Activated CD4-positive, alpha-beta memory T cell treated with anti-CD3 and anti-CD28 coated beads for 36 hours (primary cell): ENCODE data around the gene ADPGK. TPM values are rescaled to one million over a fixed set of nuclear protein-coding genes. Genes with fewer than 3 reads are reported as not detected.
A peak's percentile ranks its signal among the peaks of the same experiment; 100 is the strongest.
"Not testable (repeated sequence)": the region's sequence is repeated elsewhere in the genome, so short reads cannot be mapped to it uniquely, and the experiment has no call there.

Source experiments
- CTCF ChIA-PET: fragments of 350-600 bp; sonication (Branson Sonifier 250); formaldehyde crosslinking; loops from one replicate; lab custom pipeline; 2021; ENCODE audit warnings: antibody characterized with exemption, inconsistent platforms; lab: Charles Lee
- POLR2A ChIA-PET: fragments of 350-600 bp; sonication (Branson Sonifier 250); formaldehyde crosslinking; loops from one replicate; lab custom pipeline; 2021; ENCODE audit warnings: antibody characterized with exemption; lab: Charles Lee
- DNase-seq: peaks from one replicate; pipeline ENCODE4 v3.0.0-alpha.2; 2020
- H3K27ac Mint-ChIP-seq: one replicate; pipeline ENCODE4 v1.8.0; 2021; ENCODE audit warnings: mixed read lengths
- H3K27me3 Mint-ChIP-seq: one replicate; pipeline ENCODE4 v1.8.0; 2021; ENCODE audit warnings: mixed read lengths
- H3K36me3 Mint-ChIP-seq: one replicate; pipeline ENCODE4 v1.8.0; 2021; ENCODE audit warnings: mixed read lengths
- H3K4me1 Mint-ChIP-seq: one replicate; pipeline ENCODE4 v1.8.0; 2021; ENCODE audit warnings: low read depth, mixed read lengths
- H3K4me3 Mint-ChIP-seq: one replicate; pipeline ENCODE4 v1.8.0; 2021; ENCODE audit warnings: mild to moderate bottlenecking, mixed read lengths
- H3K9me3 Mint-ChIP-seq: one replicate; pipeline ENCODE4 v1.8.0; 2021; ENCODE audit warnings: mixed read lengths
- intact Hi-C: fragments of 100-400 bp; cut with micrococcal nuclease; formaldehyde crosslinking; loops from one replicate; pipeline ENCODE4 v1.15.1; 2023
- total RNA-seq, 2 experiments: library from RNA; stranded (reverse); gene quantifications; one replicate each; pipeline ENCODE4 v1.2.3, GENCODE V29; 2021

ADPGK gene
- total RNA-seq = 10 to 100 TPM; 60.9 to 61.5 TPM

DNA sequence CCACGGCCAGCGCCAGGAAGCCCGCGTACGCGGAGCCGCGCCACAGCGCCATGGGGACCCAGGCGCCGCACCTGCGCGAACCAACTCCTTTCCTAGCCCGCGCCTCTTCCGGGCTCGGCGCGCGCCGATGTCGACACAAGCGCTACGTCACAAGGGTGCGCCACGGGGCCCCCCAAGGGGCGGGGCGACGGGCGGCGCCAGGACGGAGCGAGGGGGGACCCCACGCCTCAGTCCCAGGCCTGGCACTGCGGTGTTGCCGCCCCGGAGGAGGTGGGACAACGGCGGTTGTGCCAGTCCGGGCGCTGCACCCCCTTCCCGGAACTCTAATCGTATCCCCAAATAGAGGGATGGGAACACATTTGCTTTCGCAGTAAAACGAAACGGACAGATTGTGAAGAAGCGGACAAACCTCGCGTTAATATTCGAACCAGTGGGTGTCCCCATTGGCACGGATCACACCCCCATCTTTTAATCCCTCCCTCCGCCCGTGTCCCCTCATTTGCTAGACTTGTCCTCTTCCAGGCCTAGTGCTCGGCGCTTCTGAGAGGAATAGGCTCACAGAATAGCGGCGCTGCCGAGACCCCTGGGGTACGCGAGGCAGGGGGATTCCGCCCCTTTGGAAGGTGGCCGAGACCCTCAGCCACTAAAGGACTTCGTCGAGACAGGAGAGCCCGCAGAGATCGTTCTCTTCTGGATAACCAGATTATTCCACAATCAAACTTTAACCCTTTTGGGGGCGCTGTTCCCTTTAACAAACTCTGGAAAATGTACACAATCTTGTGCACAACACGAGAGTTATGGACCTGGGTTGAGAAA is at the start of gene ADPGK:
TSS of gene ADPGK (minus strand) at position 119 of the 816 bp plus-strand sequence. CDS start at position 52, 67 bp downstream.
- H3K4me3 Mint-ChIP-seq = peak within 1 kb of the TSS; percentile 85
- H3K9me3 Mint-ChIP-seq = no peaks in the 10 kb centered on the region
- H3K27me3 Mint-ChIP-seq = no peaks in the 10 kb centered on the region
- H3K27ac Mint-ChIP-seq = peak within 1 kb of the TSS; percentile 93
- ChIA-PET POLR2A (interaction anchor here (0.6 to 2.0 kb wide), 5 partner anchors 10 to 299 kb away, joined by 3 to 11 read pairs (median 3); no protein-coding TSS in a partner anchor), CTCF (interaction anchor here (0.7 to 4.4 kb wide), 5 partner anchors 11 to 457 kb away, joined by 4 to 41 read pairs (median 9); no protein-coding TSS in a partner anchor)
- intact Hi-C loops = loop anchor here (1.0 to 10.0 kb wide), 11 partner anchors 44 to 911 kb away; partner anchors contain the start of genes ARIH1, BBS4, HIGD2B and NEO1
- peaks cover 24% of the 10 kb centered on the region for H3K36me3 Mint-ChIP-seq
- peaks cover 63% of the 10 kb centered on the region for H3K4me1 Mint-ChIP-seq
- DNase-seq = peak; percentile 95

- no peaks in the 10 kb centered on the region for H3K4me1 Mint-ChIP-seq
- no peaks in the 10 kb centered on the region for H3K9me3 Mint-ChIP-seq
- ChIA-PET POLR2A (interaction anchor here (0.7 kb wide), 2 partner anchors 44 to 709 kb away, joined by 3 read pairs; partner anchors contain the start of gene SENP8), CTCF (interaction anchor here (0.6 kb wide), 1 partner anchor 237 kb away, joined by 3 read pairs; no protein-coding TSS in a partner anchor)
- no peak overlapping the region for H3K27ac Mint-ChIP-seq
- H3K4me3 Mint-ChIP-seq = no peak overlapping the region
- no peaks in the 10 kb centered on the region for H3K36me3 Mint-ChIP-seq
- H3K27me3 Mint-ChIP-seq = peaks cover 6% of the 10 kb centered on the region
- no peak for DNase-seq
- intact Hi-C loops = no loop called here
Measured at GRCh38 chr15:72827226-72827625, 43.7 kb upstream of the ADPGK start.

DNA sequence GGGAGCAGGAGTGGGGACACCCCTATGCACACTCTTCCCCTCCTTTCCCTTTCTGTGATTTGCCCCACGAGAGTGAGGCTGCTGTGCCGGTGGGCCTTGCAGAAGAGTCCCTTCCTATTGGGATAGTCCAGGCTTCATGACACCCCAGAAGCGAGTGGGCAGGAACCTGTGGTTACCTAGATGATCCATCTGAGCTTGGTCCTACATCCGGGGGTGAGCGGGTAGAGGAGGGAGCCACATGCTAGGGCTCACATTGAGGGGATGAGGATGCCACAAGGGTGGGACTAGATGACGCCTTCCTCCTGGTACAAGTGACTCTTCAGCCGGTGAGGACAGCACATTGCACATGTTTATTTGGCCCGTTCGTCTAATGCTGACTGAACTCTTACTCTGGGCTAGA is 43.1 kb upstream of the ADPGK start:
- Mint-ChIP-seq H3K4me3 (no peak overlapping the region), H3K4me1 (no peaks in the 10 kb centered on the region), H3K9me3 (no peaks in the 10 kb centered on the region), H3K27ac (no peak overlapping the region), H3K27me3 (peaks cover 6% of the 10 kb centered on the region), H3K36me3 (no peaks in the 10 kb centered on the region)
- ChIA-PET POLR2A (interaction anchor here (0.7 kb wide), 1 partner anchor 43 kb away, joined by 3 read pairs; no protein-coding TSS in a partner anchor), CTCF (no interaction called here)
- intact Hi-C loops = no loop called here
- no peak for DNase-seq

- no peak for DNase-seq
- Mint-ChIP-seq H3K4me1 (no peaks in the 10 kb centered on the region), H3K9me3 (no peaks in the 10 kb centered on the region), H3K36me3 (no peaks in the 10 kb centered on the region), H3K4me3 (no peak overlapping the region), H3K27me3 (peaks cover 6% of the 10 kb centered on the region), H3K27ac (no peak overlapping the region)
- ChIA-PET POLR2A (no interaction called here), CTCF (no interaction called here)
- intact Hi-C loops = no loop called here
Measured at GRCh38 chr15:72825829-72826228, 42.3 kb upstream of the ADPGK start.

GRCh38 chr15:72824781-72825180 is 41.2 kb upstream of the ADPGK start:
- H3K9me3 Mint-ChIP-seq = no peaks in the 10 kb centered on the region
- peaks cover 4% of the 10 kb centered on the region for H3K27me3 Mint-ChIP-seq
- ChIA-PET POLR2A (no interaction called here), CTCF (no interaction called here)
- DNase-seq = no peak
- H3K27ac Mint-ChIP-seq = no peak overlapping the region
- H3K4me1 Mint-ChIP-seq = no peaks in the 10 kb centered on the region
- intact Hi-C loops = no loop called here
- H3K4me3 Mint-ChIP-seq = no peak overlapping the region
- no peaks in the 10 kb centered on the region for H3K36me3 Mint-ChIP-seq

DNA sequence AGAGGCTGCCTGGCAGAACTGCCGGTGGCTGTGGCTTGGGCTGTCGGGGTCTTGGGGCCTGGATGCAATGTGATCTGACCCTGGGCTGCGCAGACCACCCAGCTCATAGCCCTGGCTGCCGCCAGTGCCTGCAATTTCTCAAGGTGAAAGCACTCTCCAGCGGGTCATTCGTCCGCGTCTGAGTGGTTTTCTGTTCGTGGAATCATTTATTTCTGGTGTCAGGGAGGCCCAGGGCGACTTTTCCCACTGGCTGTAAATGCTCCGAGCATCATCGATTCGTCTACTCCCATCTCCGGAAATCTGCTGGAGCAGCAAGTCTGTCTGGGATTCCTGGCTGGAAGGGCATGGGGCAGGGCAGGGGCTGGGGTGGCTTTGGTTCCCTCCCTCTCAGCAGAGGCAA is 40.6 kb upstream of the ADPGK start:
- H3K36me3 Mint-ChIP-seq = no peaks in the 10 kb centered on the region
- CTCF ChIA-PET = no interaction called here
- no peaks in the 10 kb centered on the region for H3K9me3 Mint-ChIP-seq
- peaks cover 3% of the 10 kb centered on the region for H3K27me3 Mint-ChIP-seq
- H3K27ac Mint-ChIP-seq = no peak overlapping the region
- intact Hi-C loops = no loop called here
- H3K4me3 Mint-ChIP-seq = no peak overlapping the region
- no peak for DNase-seq
- no peaks in the 10 kb centered on the region for H3K4me1 Mint-ChIP-seq
- POLR2A ChIA-PET = no interaction called here

- Mint-ChIP-seq H3K4me3 (no peak overlapping the region), H3K27me3 (peaks cover 5% of the 10 kb centered on the region), H3K27ac (no peak overlapping the region), H3K9me3 (no peaks in the 10 kb centered on the region), H3K36me3 (no peaks in the 10 kb centered on the region), H3K4me1 (no peaks in the 10 kb centered on the region)
- ChIA-PET CTCF (no interaction called here), POLR2A (no interaction called here)
- DNase-seq = no peak
- intact Hi-C loops = no loop called here
Measured at GRCh38 chr15:72820278-72820677, 36.7 kb upstream of the ADPGK start.

GRCh38 chr15:72818632-72819031 is 35.1 kb upstream of the ADPGK start:
- Mint-ChIP-seq H3K4me3 (no peak overlapping the region), H3K36me3 (no peaks in the 10 kb centered on the region), H3K9me3 (no peaks in the 10 kb centered on the region), H3K4me1 (no peaks in the 10 kb centered on the region), H3K27me3 (peaks cover 5% of the 10 kb centered on the region), H3K27ac (no peak overlapping the region)
- intact Hi-C loops = no loop called here
- POLR2A ChIA-PET = no interaction called here
- DNase-seq = no peak
- CTCF ChIA-PET = interaction anchor here (0.9 kb wide), 1 partner anchor 11 kb away, joined by 3 read pairs; no protein-coding TSS in a partner anchor

DNA sequence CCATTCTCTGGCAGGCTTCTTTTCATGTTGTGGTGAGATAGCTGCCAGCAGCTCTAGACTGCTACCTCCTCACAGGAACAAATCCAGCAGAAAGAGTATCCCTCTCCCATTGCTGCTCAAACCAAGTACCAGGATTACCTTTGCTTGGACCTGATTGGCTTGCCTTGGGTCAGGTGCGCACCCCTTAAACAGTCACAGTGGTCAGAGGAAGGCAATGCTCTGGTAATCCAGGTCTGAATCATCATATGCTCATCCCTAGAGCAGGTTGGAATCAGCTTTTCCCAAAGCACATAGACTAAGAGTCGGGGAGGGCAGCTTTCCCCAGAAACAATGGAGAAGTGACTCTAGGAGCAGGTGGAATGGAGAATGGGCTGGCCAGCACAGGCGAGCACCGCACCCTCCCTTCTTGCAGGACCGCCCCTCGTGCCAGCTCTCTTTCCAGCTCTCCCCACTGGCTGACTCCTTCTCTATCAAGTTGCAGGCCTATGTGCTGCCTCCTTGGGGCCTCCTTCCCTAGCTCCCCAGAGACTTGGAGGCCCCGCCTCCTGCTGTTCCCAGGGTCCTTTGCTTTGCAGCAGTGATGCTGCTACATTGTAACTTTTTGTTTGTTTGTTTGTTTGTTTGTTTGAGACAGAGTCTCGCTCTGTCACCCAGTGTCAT is 29.9 kb upstream of the ADPGK start:
- no peak for DNase-seq
- Mint-ChIP-seq H3K9me3 (no peaks in the 10 kb centered on the region), H3K27me3 (peaks cover 4% of the 10 kb centered on the region), H3K4me1 (peaks cover 7% of the 10 kb centered on the region), H3K27ac (no peak overlapping the region), H3K36me3 (no peaks in the 10 kb centered on the region), H3K4me3 (no peak overlapping the region)
- intact Hi-C loops = no loop called here
- CTCF ChIA-PET = no interaction called here
- POLR2A ChIA-PET = no interaction called here

DNA sequence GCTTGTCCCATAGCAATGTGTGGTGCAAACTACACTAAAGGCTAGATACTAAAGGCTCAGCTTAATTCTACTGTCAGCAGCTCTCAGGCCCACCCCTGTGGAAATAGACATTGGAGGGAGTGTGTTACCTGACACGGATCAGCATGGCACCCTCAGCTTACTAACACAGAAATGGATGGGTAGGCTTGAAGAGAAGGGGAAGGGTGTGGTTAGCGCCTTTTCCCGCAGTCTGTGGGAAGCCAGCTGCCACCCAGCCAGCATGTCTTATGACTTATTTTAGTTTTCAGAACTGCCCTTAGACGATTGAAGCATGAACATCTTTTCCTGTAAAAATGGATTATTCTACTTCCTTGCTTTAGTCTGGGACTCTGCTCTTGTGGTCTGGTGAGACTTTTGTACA is 25.8 kb upstream of the ADPGK start:
- no peak overlapping the region for H3K27ac Mint-ChIP-seq
- H3K27me3 Mint-ChIP-seq = no peaks in the 10 kb centered on the region
- CTCF ChIA-PET = interaction anchor here (0.8 to 1.0 kb wide), 2 partner anchors 12 to 26 kb away, joined by 4 read pairs; no protein-coding TSS in a partner anchor
- POLR2A ChIA-PET = no interaction called here
- DNase-seq = no peak
- H3K36me3 Mint-ChIP-seq = no peaks in the 10 kb centered on the region
- H3K4me1 Mint-ChIP-seq = peaks cover 7% of the 10 kb centered on the region
- no peak overlapping the region for H3K4me3 Mint-ChIP-seq
- intact Hi-C loops = no loop called here
- no peaks in the 10 kb centered on the region for H3K9me3 Mint-ChIP-seq

DNA sequence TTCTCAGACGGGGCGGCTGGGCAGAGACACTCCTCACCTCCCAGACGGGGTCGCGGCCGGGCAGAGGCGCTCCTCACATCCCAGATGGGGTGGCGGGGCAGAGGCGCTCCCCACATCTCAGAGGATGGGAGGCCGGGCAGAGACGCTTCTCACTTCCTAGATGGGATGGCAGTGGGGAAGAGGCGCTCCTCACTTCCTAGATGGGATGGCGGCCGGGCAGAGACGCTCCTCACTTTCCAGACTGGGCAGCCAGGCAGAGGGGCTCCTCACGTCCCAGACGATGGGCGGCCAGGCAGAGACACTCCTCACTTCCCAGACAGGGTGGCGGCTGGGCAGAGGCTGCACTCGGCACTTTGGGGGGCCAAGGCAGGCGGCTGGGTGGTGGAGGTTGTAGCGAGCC is 23.8 kb upstream of the ADPGK start:
- POLR2A ChIA-PET = not testable (repeated sequence)

DNA sequence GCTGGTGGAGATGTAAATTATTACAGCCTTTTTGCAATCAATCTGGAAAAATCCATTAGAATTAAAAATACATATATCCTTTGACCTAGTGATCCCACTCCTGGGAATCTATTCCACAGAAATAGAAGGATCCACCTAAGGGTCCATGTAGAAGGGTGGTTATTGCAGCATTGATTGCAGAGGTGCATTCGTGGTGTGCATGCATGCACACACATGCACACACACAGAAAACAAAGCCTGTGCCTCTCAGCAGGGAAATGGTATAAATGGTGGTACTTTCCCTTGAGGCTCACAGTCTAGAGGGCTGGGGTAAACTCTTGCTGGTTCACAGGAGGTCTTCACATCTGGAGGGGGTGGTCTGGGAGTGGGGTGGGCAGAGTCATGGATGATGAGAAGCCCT is 19.4 kb upstream of the ADPGK start:
- Mint-ChIP-seq H3K36me3 (no peaks in the 10 kb centered on the region), H3K27me3 (peaks cover 21% of the 10 kb centered on the region), H3K4me3 (no peak overlapping the region), H3K9me3 (no peaks in the 10 kb centered on the region), H3K27ac (no peak overlapping the region), H3K4me1 (no peaks in the 10 kb centered on the region)
- no peak for DNase-seq
- intact Hi-C loops = no loop called here
- ChIA-PET CTCF (no interaction called here), POLR2A (no interaction called here)

More for the DNA sequence above, 23.8 kb upstream of the ADPGK start:
- H3K27ac Mint-ChIP-seq, H3K9me3 Mint-ChIP-seq, H3K4me3 Mint-ChIP-seq, CTCF ChIA-PET, H3K4me1 Mint-ChIP-seq, H3K27me3 Mint-ChIP-seq, DNase-seq, intact Hi-C loops, H3K36me3 Mint-ChIP-seq: not testable (repeated sequence)
